Vagina (tissue), 2 donors: ENCODE measurements around the gene ABCA2. TPM values are rescaled to one million over a fixed set of nuclear protein-coding genes. Genes with fewer than 3 reads are reported as not detected.

Source experiments
- DNase-seq, 2 donors: peaks; one replicate each; pipeline ENCODE4 v3.0.0-alpha.2; 2017; ENCODE audit errors: extremely low spot score in 2 of 2
- H3K27ac ChIP-seq: fragments of 200-600 bp; sonication (generic); one replicate; pipeline ENCODE4 v1.5.1; 2019
- H3K27me3 ChIP-seq: fragments of 200-600 bp; sonication (generic); one replicate; pipeline ENCODE4 v1.5.1; 2019
- H3K36me3 ChIP-seq, 2 donors: fragments of 200-600 bp; sonication (generic); one replicate each; pipeline ENCODE4 v1.5.1; 2017 to 2019
- H3K4me1 ChIP-seq: fragments of 200-600 bp; sonication (generic); one replicate; pipeline ENCODE4 v1.5.1; 2019
- H3K4me3 ChIP-seq, 2 donors: fragments of 200-600 bp; sonication (generic); 1 replicate in 1 of 2; 2 replicates in 1 of 2; pipeline ENCODE4 v1.5.1; 2016 to 2019
- H3K9me3 ChIP-seq: fragments of 200-600 bp; sonication (generic); one replicate; pipeline ENCODE4 v1.5.1; 2019
- CTCF ChIP-seq, 3 experiments: fragments of 450-650 bp in 2 of 3; fragments of 200-600 bp in 1 of 3; sonication (generic) in 1 of 3; IDR thresholded peaks; one replicate each; pipeline ENCODE4 v1.5.1; 2017 to 2019; ENCODE audit warnings: antibody characterized with exemption in 3 of 3, mild to moderate bottlenecking in 2 of 3, moderate library complexity in 2 of 3
- POLR2A ChIP-seq, 2 donors: fragments of 450-650 bp; IDR thresholded peaks; one replicate each; pipeline ENCODE4 v1.6.1; 2017; ENCODE audit warnings: antibody characterized with exemption in 2 of 2, mild to moderate bottlenecking in 2 of 2, moderate library complexity in 2 of 2
- POLR2AphosphoS5 ChIP-seq, 2 donors: sonication (generic); formaldehyde crosslinking; IDR thresholded peaks; one replicate each; pipeline ENCODE4 v1.9.0; 2017; ENCODE audit warnings: antibody characterized with exemption in 2 of 2, mild to moderate bottlenecking in 2 of 2, low read depth in 1 of 2; ENCODE audit not compliant: insufficient read depth in 1 of 2
- intact Hi-C: fragments of 100-400 bp; cut with DNase I; formaldehyde crosslinking; loops from one replicate; pipeline ENCODE4 v1.15.1; 2023
- total RNA-seq: library from RNA; depleted of rRNA; stranded (reverse); fragments of >200 nt; gene quantifications from one replicate; pipeline ENCODE4 v1.2.3, GENCODE V29; 2016

ABCA2 gene
- total RNA-seq, 1 donor from 2014 or later, result 44.0 TPM

GRCh38 chr9:137021979-137022661, 5.9 kb downstream of the ABCA2 start:
- TF ChIP-seq POLR2AphosphoS5 (IDR thresholded peaks at IDR 0.05; ENCODE audit: insufficient read depth in 1 of 2, low read depth in 1 of 2), result no peak
- no peak for TF ChIP-seq POLR2A (IDR thresholded peaks at IDR 0.05)
- no peak for TF ChIP-seq CTCF (IDR thresholded peaks at IDR 0.05)
- H3K27ac ChIP-seq, result no peak overlapping the region

GRCh38 chr9:137021568-137021978, 6.5 kb downstream of the ABCA2 start:
- H3K4me3 ChIP-seq, result no peak overlapping the region
- DNase-seq, result no peak
- no peaks in the 10 kb centered on the region for H3K9me3 ChIP-seq
- no peak for TF ChIP-seq POLR2AphosphoS5 (IDR thresholded peaks at IDR 0.05; ENCODE audit: insufficient read depth in 1 of 2, low read depth in 1 of 2)
- no peak for TF ChIP-seq CTCF (IDR thresholded peaks at IDR 0.05)
- no peak for TF ChIP-seq POLR2A (IDR thresholded peaks at IDR 0.05)
- no peak overlapping the region for H3K27ac ChIP-seq
- H3K27me3 ChIP-seq, result no peaks in the 10 kb centered on the region
- H3K4me1 ChIP-seq, result peaks cover 14% of the 10 kb centered on the region
- intact Hi-C loops, result no loop called here
- peaks cover 0 to 11% of the 10 kb centered on the region in 2 donors for H3K36me3 ChIP-seq

More at GRCh38 chr9:137021979-137022661, 5.9 kb downstream of the ABCA2 start:
- Histone ChIP-seq H3K4me3 (no peak overlapping the region), H3K27me3 (no peaks in the 10 kb centered on the region), H3K9me3 (no peaks in the 10 kb centered on the region), H3K4me1 (peaks cover 20% of the 10 kb centered on the region), H3K36me3 (peaks cover 0 to 5% of the 10 kb centered on the region in 2 donors)
- intact Hi-C loops, result no loop called here
- DNase-seq, result no peak

GRCh38 chr9:137020771-137021567, 7.1 kb downstream of the ABCA2 start:
- Histone ChIP-seq H3K9me3 (no peaks in the 10 kb centered on the region), H3K27ac (no peak overlapping the region), H3K4me1 (peaks cover 8% of the 10 kb centered on the region), H3K27me3 (no peaks in the 10 kb centered on the region), H3K36me3 (peaks cover 0 to 17% of the 10 kb centered on the region in 2 donors), H3K4me3 (no peak overlapping the region)
- TF ChIP-seq POLR2AphosphoS5 (IDR thresholded peaks at IDR 0.05; ENCODE audit: insufficient read depth in 1 of 2, low read depth in 1 of 2) (no peak), POLR2A (IDR thresholded peaks at IDR 0.05) (no peak), CTCF (IDR thresholded peaks at IDR 0.05) (no peak)
- intact Hi-C loops, result no loop called here
- DNase-seq, result no peak

GRCh38 chr9:137019891-137020683, 8.0 kb downstream of the ABCA2 start:
- Histone ChIP-seq H3K27ac (no peak overlapping the region), H3K9me3 (no peaks in the 10 kb centered on the region), H3K36me3 (peaks cover 0 to 20% of the 10 kb centered on the region in 2 donors), H3K4me1 (no peaks in the 10 kb centered on the region), H3K27me3 (no peaks in the 10 kb centered on the region), H3K4me3 (no peak overlapping the region)
- DNase-seq, result no peak
- TF ChIP-seq POLR2AphosphoS5 (IDR thresholded peaks at IDR 0.05; ENCODE audit: insufficient read depth in 1 of 2, low read depth in 1 of 2) (no peak), CTCF (IDR thresholded peaks at IDR 0.05) (no peak), POLR2A (IDR thresholded peaks at IDR 0.05) (no peak)
- intact Hi-C loops, result no loop called here
